HCEC 1CT (cell line): ENCODE data around the gene MS4A6E.
"Not testable (repeated sequence)": the region's sequence is repeated elsewhere in the genome, so short reads cannot be mapped to it uniquely, and the experiment has no call there.

ENCODE experiments used
- DNase-seq: peaks from one replicate; pipeline ENCODE4 v3.0.0-alpha.2; 2017

MS4A6E gene

GRCh38 chr11:60326955-60327354 lies at the start of gene MS4A6E:
TSS of gene MS4A6E (plus strand) at chr11:60327255. CDS start at chr11:60334896, 7,641 bp downstream.
- no peak for DNase-seq

- DNase-seq: no peak
Measured at GRCh38 chr11:60280412-60280811, 46.6 kb upstream of the MS4A6E start, which contains the start of gene MS4A4A. TSS of gene MS4A4A (plus strand) at chr11:60280666. CDS start at chr11:60280676, 10 bp downstream.

- DNase-seq: no peak
Measured at GRCh38 chr11:60281485-60281884, 45.6 kb upstream of the MS4A6E start.

GRCh38 chr11:60282286-60282685 lies 44.8 kb upstream of the MS4A6E start:
- DNase-seq: no peak

- DNase-seq: not testable (repeated sequence)
Measured at GRCh38 chr11:60285411-60286126, 41.5 kb upstream of the MS4A6E start.

GRCh38 chr11:60288531-60288930 lies 38.5 kb upstream of the MS4A6E start:
- DNase-seq: no peak

- DNase-seq: no peak
Measured at GRCh38 chr11:60292145-60292544, 34.9 kb upstream of the MS4A6E start.

GRCh38 chr11:60301178-60301577 lies 25.9 kb upstream of the MS4A6E start:
- DNase-seq: no peak

GRCh38 chr11:60301884-60302283 lies 25.2 kb upstream of the MS4A6E start:
- not testable (repeated sequence) for DNase-seq

GRCh38 chr11:60303661-60304060 lies 23.4 kb upstream of the MS4A6E start:
- DNase-seq: no peak

GRCh38 chr11:60305906-60306619 lies 21.0 kb upstream of the MS4A6E start:
- no peak for DNase-seq

- DNase-seq: no peak
Measured at GRCh38 chr11:60307507-60308195, 19.4 kb upstream of the MS4A6E start.

- DNase-seq: no peak
Measured at GRCh38 chr11:60310407-60310998, 16.6 kb upstream of the MS4A6E start.

- no peak for DNase-seq
Measured at GRCh38 chr11:60314635-60315321, 12.3 kb upstream of the MS4A6E start.

- DNase-seq: no peak
Measured at GRCh38 chr11:60315871-60316270, 11.2 kb upstream of the MS4A6E start.

GRCh38 chr11:60316317-60316716 lies 10.7 kb upstream of the MS4A6E start:
- DNase-seq: no peak

GRCh38 chr11:60318726-60319125 lies 8.3 kb upstream of the MS4A6E start:
- DNase-seq: no peak

GRCh38 chr11:60321051-60321450 lies 6.0 kb upstream of the MS4A6E start:
- DNase-seq: no peak

GRCh38 chr11:60328460-60328859 lies 1.4 kb downstream of the MS4A6E start:
- no peak for DNase-seq

GRCh38 chr11:60332846-60333245 lies 5.8 kb downstream of the MS4A6E start:
- DNase-seq: no peak

GRCh38 chr11:60334005-60334620 lies 7.1 kb downstream of the MS4A6E start:
- DNase-seq: peak; percentile 20

- DNase-seq: no peak
Measured at GRCh38 chr11:60336767-60337391, 9.8 kb downstream of the MS4A6E start.
